HG03025 (cell line): Measurements from ENCODE around the gene SLC39A7.

Source experiments
- ATAC-seq: cut with Tn5 transposase; IDR thresholded peaks from one replicate; pipeline ENCODE4 v1.9.1; 2021; ENCODE audit warnings: mild to moderate bottlenecking, moderate library complexity; ENCODE audit not compliant: unreplicated experiment, low FRiP score

Gene SLC39A7

GRCh38 chr6:33200219-33201146, at the start of gene SLC39A7, which contains the start of gene RXRB:
TSS of gene SLC39A7 (plus strand) at chr6:33200867. CDS start at chr6:33201246, 379 bp downstream.
TSS of gene RXRB (minus strand) at chr6:33200665. CDS start at chr6:33200476, 189 bp downstream.
- peak; percentile 42 for ATAC-seq

- no peak for ATAC-seq
Measured at GRCh38 chr6:33151050-33151449, 49.6 kb upstream of the SLC39A7 start.

- no peak for ATAC-seq
Measured at GRCh38 chr6:33154349-33154748, 46.3 kb upstream of the SLC39A7 start.

- no peak for ATAC-seq
Measured at GRCh38 chr6:33156561-33156960, 44.1 kb upstream of the SLC39A7 start.

- ATAC-seq: no peak
Measured at GRCh38 chr6:33156964-33157363, 43.7 kb upstream of the SLC39A7 start.

GRCh38 chr6:33160096-33160495, 40.6 kb upstream of the SLC39A7 start:
- no peak for ATAC-seq

GRCh38 chr6:33160728-33161344, 39.8 kb upstream of the SLC39A7 start:
- ATAC-seq: no peak

GRCh38 chr6:33161354-33162331, 39.0 kb upstream of the SLC39A7 start:
- no peak for ATAC-seq

- no peak for ATAC-seq
Measured at GRCh38 chr6:33163540-33163939, 37.1 kb upstream of the SLC39A7 start.

- ATAC-seq: no peak
Measured at GRCh38 chr6:33164176-33164575, 36.5 kb upstream of the SLC39A7 start.

GRCh38 chr6:33164665-33165373, 35.8 kb upstream of the SLC39A7 start:
- no peak for ATAC-seq

- ATAC-seq: no peak
Measured at GRCh38 chr6:33165581-33166258, 34.9 kb upstream of the SLC39A7 start.

GRCh38 chr6:33166363-33166762, 34.3 kb upstream of the SLC39A7 start:
- no peak for ATAC-seq

- no peak for ATAC-seq
Measured at GRCh38 chr6:33166811-33167210, 33.9 kb upstream of the SLC39A7 start.

GRCh38 chr6:33167374-33168283, 33.0 kb upstream of the SLC39A7 start:
- ATAC-seq: no peak

GRCh38 chr6:33168284-33168601, 32.4 kb upstream of the SLC39A7 start:
- no peak for ATAC-seq

GRCh38 chr6:33168639-33169038, 32.0 kb upstream of the SLC39A7 start:
- no peak for ATAC-seq
